ENCODE data around the gene SLPI. TPM values are rescaled to one million over a fixed set of nuclear protein-coding genes. Genes with fewer than 3 reads are reported as not detected.

SLPI gene
- total and polyA plus RNA-seq, 2 of the 13 experiments (the other 11 are each of a cell fraction or from before 2014, with no cell fraction given) = 0.13 TPM; not detected in 1

GRCh38 chr20:45254383-45255262 lies at the start of gene SLPI (continued):
- peak; percentile 68; the same call in 1 of the 2 replicates for TF ChIP-seq TEF (CRISPR knock-in tag; IDR thresholded peaks at IDR 0.05)
- TF ChIP-seq DBP (CRISPR knock-in tag; IDR thresholded peaks at IDR 0.05; ENCODE audit: not compliant biosample characterization) = no peak
- TF ChIP-seq CEBPG (CRISPR knock-in tag; IDR thresholded peaks at IDR 0.05) = peak; percentile 43
- no peak for TF ChIP-seq HDAC1 (CRISPR knock-in tag; IDR thresholded peaks at IDR 0.05)
- TF ChIP-seq NR1H2 (CRISPR knock-in tag; IDR thresholded peaks at IDR 0.05; ENCODE audit: borderline replicate concordance, low read depth) = no peak
- 0 out of 2 replicates have a peak, but pooled peaks have one; percentile 32 for TF ChIP-seq ZBTB46 (CRISPR knock-in tag; IDR thresholded peaks at IDR 0.05; ENCODE audit: borderline replicate concordance)
- 0 out of 2 replicates have a peak, but pooled peaks have one; percentile 15 for TF ChIP-seq SP5 (CRISPR knock-in tag; IDR thresholded peaks at IDR 0.05; ENCODE audit: borderline replicate concordance, low read depth)
- no peak for TF ChIP-seq KLF16 (CRISPR knock-in tag; IDR thresholded peaks at IDR 0.05)
- TF ChIP-seq ZNF512B (CRISPR knock-in tag; IDR thresholded peaks at IDR 0.05; ENCODE audit: borderline replicate concordance) = no peak
- TF ChIP-seq ZNF891 (CRISPR knock-in tag; IDR thresholded peaks at IDR 0.05) = no peak
- TF ChIP-seq KDM1A (CRISPR knock-in tag; IDR thresholded peaks at IDR 0.05) = no peak
- no peak for TF ChIP-seq ZNF768 (CRISPR knock-in tag; IDR thresholded peaks at IDR 0.05)
